CD4-positive, alpha-beta memory T cell (primary cell): ENCODE results near the gene TBC1D19. TPM values are rescaled to one million over a fixed set of nuclear protein-coding genes. Genes with fewer than 3 reads are reported as not detected.

Experiments used
- CTCF ChIA-PET: fragments of 350-600 bp; sonication (Branson Sonifier 250); formaldehyde crosslinking; loops from one replicate; lab custom pipeline; 2021; ENCODE audit warnings: inconsistent platforms; ENCODE audit not compliant: partially characterized antibody; lab: Charles Lee
- POLR2A ChIA-PET: fragments of 350-600 bp; sonication (Branson Sonifier 250); formaldehyde crosslinking; loops from one replicate; lab custom pipeline; 2021; ENCODE audit not compliant: partially characterized antibody; lab: Charles Lee
- DNase-seq, 5 donors: peaks; one replicate each; pipeline versions ENCODE4 v3.0.0 to v3.0.0-alpha.2; 2020 to 2022; ENCODE audit warnings: mixed read lengths in 1 of 5
- H3K27ac ChIP-seq: one replicate; pipeline ENCODE4 v1.7.0; 2013; ENCODE audit warnings: low read depth, low read length
- H3K27me3 ChIP-seq: 2 replicates; pipeline ENCODE4 v1.7.0; 2013; ENCODE audit warnings: mild to moderate bottlenecking, low read length, moderate library complexity; ENCODE audit not compliant: insufficient read depth
- H3K36me3 ChIP-seq: 2 replicates; pipeline ENCODE4 v1.7.0; 2013; ENCODE audit warnings: mild to moderate bottlenecking, low read length, moderate library complexity; ENCODE audit not compliant: insufficient read depth
- H3K4me1 ChIP-seq: 2 replicates; pipeline ENCODE4 v1.7.0; 2013; ENCODE audit warnings: mild to moderate bottlenecking, low read length, moderate library complexity; ENCODE audit not compliant: insufficient read depth
- H3K4me3 ChIP-seq, 2 donors: one replicate each; pipeline ENCODE4 v1.7.0; 2013; ENCODE audit warnings: low read length in 2 of 2, mild to moderate bottlenecking in 1 of 2
- H3K9me3 ChIP-seq, 2 donors: one replicate each; pipeline ENCODE4 v1.7.0; 2013; ENCODE audit warnings: low read length in 2 of 2, control low read depth in 1 of 2; ENCODE audit not compliant: control insufficient read depth in 1 of 2
- H3K27ac Mint-ChIP-seq, 7 donors: one replicate each; pipeline ENCODE4 v1.8.0; 2020 to 2021; ENCODE audit warnings: mixed read lengths in 7 of 7, mild to moderate bottlenecking in 6 of 7, inconsistent platforms in 3 of 7, moderate library complexity in 3 of 7
- H3K27me3 Mint-ChIP-seq, 2 donors: one replicate each; pipeline ENCODE4 v1.8.0; 2020 to 2021; ENCODE audit warnings: mixed read lengths in 2 of 2
- H3K36me3 Mint-ChIP-seq, 2 donors: one replicate each; pipeline ENCODE4 v1.8.0; 2020 to 2021; ENCODE audit warnings: mixed read lengths in 2 of 2, inconsistent platforms in 1 of 2, mild to moderate bottlenecking in 1 of 2
- H3K4me1 Mint-ChIP-seq, 4 donors: one replicate each; pipeline ENCODE4 v1.8.0; 2020 to 2021; ENCODE audit warnings: mixed read lengths in 4 of 4, mild to moderate bottlenecking in 1 of 4
- H3K4me3 Mint-ChIP-seq, 8 donors: one replicate each; pipeline ENCODE4 v1.8.0; 2020 to 2021; ENCODE audit warnings: mixed read lengths in 8 of 8, mild to moderate bottlenecking in 7 of 8, moderate library complexity in 6 of 8, inconsistent platforms in 3 of 8
- H3K9me3 Mint-ChIP-seq, 8 donors: one replicate each; pipeline ENCODE4 v1.8.0; 2020 to 2021; ENCODE audit warnings: mixed read lengths in 8 of 8, mild to moderate bottlenecking in 5 of 8, inconsistent platforms in 3 of 8, moderate library complexity in 1 of 8
- intact Hi-C: fragments of 100-400 bp; cut with micrococcal nuclease; formaldehyde crosslinking; loops from one replicate; pipeline ENCODE4 v1.15.1; 2023
- polyA plus RNA-seq, 2 donors: library from polyadenylated mRNA; unstranded; fragments of 300-500 nt; fragmentation: Illumina TruSeq; gene quantifications; one replicate each; pipeline ENCODE4 v1.2.3, GENCODE V29; 2021
- total RNA-seq, 2 experiments: library from RNA; stranded (reverse); gene quantifications; one replicate each; pipeline ENCODE4 v1.2.3, GENCODE V29; 2021

The TBC1D19 gene
- total and polyA plus RNA-seq, 4 experiments from 2014 or later: 4.3 to 9.5 (median 6.3) TPM

- H3K36me3 Mint-ChIP-seq: peaks cover 7 to 9% of the 10 kb centered on the region in 2 donors
- no peaks in the 10 kb centered on the region for H3K4me1 Mint-ChIP-seq
- no peak overlapping the region for H3K4me3 Mint-ChIP-seq
- H3K4me1 ChIP-seq: no peaks in the 10 kb centered on the region
- POLR2A ChIA-PET: no interaction called here
- DNase-seq: no peak
- intact Hi-C loops: no loop called here
- no peaks in the 10 kb centered on the region for H3K36me3 ChIP-seq
- no peak overlapping the region for H3K27ac Mint-ChIP-seq
- H3K27ac ChIP-seq: no peak overlapping the region
- no peaks in the 10 kb centered on the region for H3K27me3 ChIP-seq
- H3K9me3 Mint-ChIP-seq: no peaks in the 10 kb centered on the region
- CTCF ChIA-PET: no interaction called here
- no peaks in the 10 kb centered on the region for H3K9me3 ChIP-seq
- H3K4me3 ChIP-seq: no peak overlapping the region
- H3K27me3 Mint-ChIP-seq: no peaks in the 10 kb centered on the region
Observed at GRCh38 chr4:26736621-26737020, 152.7 kb downstream of the TBC1D19 start.

- no peaks in the 10 kb centered on the region for H3K9me3 Mint-ChIP-seq
- Histone ChIP-seq H3K4me1 (no peaks in the 10 kb centered on the region), H3K27ac (no peak overlapping the region), H3K27me3 (no peaks in the 10 kb centered on the region), H3K4me3 (no peak overlapping the region), H3K36me3 (no peaks in the 10 kb centered on the region), H3K9me3 (no peaks in the 10 kb centered on the region)
- no peak for DNase-seq
- no peak overlapping the region for H3K27ac Mint-ChIP-seq
- H3K36me3 Mint-ChIP-seq: peaks cover 11 to 14% of the 10 kb centered on the region in 2 donors
- ChIA-PET CTCF (no interaction called here), POLR2A (no interaction called here)
- intact Hi-C loops: no loop called here
- no peak overlapping the region for H3K4me3 Mint-ChIP-seq
- no peaks in the 10 kb centered on the region for H3K4me1 Mint-ChIP-seq
- H3K27me3 Mint-ChIP-seq: no peaks in the 10 kb centered on the region
Observed at GRCh38 chr4:26737385-26737784, 153.5 kb downstream of the TBC1D19 start.

GRCh38 chr4:26741491-26741871 lies 157.6 kb downstream of the TBC1D19 start:
- intact Hi-C loops: loop anchor here (5.0 kb wide), 1 partner anchor 261 kb away; no protein-coding TSS in a partner anchor
- POLR2A ChIA-PET: no interaction called here
- peaks cover 0 to 4% (median 1%) of the 10 kb centered on the region in 4 donors for H3K4me1 Mint-ChIP-seq
- peaks cover 0 to 16% (median 3%) of the 10 kb centered on the region in 8 donors for H3K9me3 Mint-ChIP-seq
- H3K27me3 Mint-ChIP-seq: no peaks in the 10 kb centered on the region
- H3K27ac Mint-ChIP-seq: no peak overlapping the region
- peaks cover 22 to 40% of the 10 kb centered on the region in 2 donors for H3K36me3 Mint-ChIP-seq
- Histone ChIP-seq H3K9me3 (no peaks in the 10 kb centered on the region), H3K4me1 (no peaks in the 10 kb centered on the region), H3K27me3 (no peaks in the 10 kb centered on the region), H3K27ac (no peak overlapping the region), H3K4me3 (no peak overlapping the region), H3K36me3 (no peaks in the 10 kb centered on the region)
- DNase-seq: no peak
- H3K4me3 Mint-ChIP-seq: no peak overlapping the region
- CTCF ChIA-PET: no interaction called here

GRCh38 chr4:26746802-26747213 lies 162.9 kb downstream of the TBC1D19 start:
- H3K4me1 Mint-ChIP-seq: peaks cover 0 to 4% (median 2%) of the 10 kb centered on the region in 4 donors
- Histone ChIP-seq H3K27me3 (no peaks in the 10 kb centered on the region), H3K9me3 (no peaks in the 10 kb centered on the region), H3K27ac (no peak overlapping the region), H3K4me1 (no peaks in the 10 kb centered on the region), H3K4me3 (no peak overlapping the region), H3K36me3 (no peaks in the 10 kb centered on the region)
- intact Hi-C loops: no loop called here
- DNase-seq: no peak
- H3K27me3 Mint-ChIP-seq: no peaks in the 10 kb centered on the region
- H3K36me3 Mint-ChIP-seq: peaks cover 42 to 57% of the 10 kb centered on the region in 2 donors
- H3K9me3 Mint-ChIP-seq: peaks cover 0 to 16% (median 3%) of the 10 kb centered on the region in 8 donors
- H3K27ac Mint-ChIP-seq: no peak overlapping the region
- ChIA-PET CTCF (no interaction called here), POLR2A (no interaction called here)
- H3K4me3 Mint-ChIP-seq: no peak overlapping the region

GRCh38 chr4:26748811-26749210 lies 164.9 kb downstream of the TBC1D19 start:
- H3K27ac Mint-ChIP-seq: no peak overlapping the region
- Histone ChIP-seq H3K27me3 (no peaks in the 10 kb centered on the region), H3K4me3 (no peak overlapping the region), H3K27ac (no peak overlapping the region), H3K36me3 (no peaks in the 10 kb centered on the region), H3K9me3 (no peaks in the 10 kb centered on the region), H3K4me1 (no peaks in the 10 kb centered on the region)
- no peak overlapping the region for H3K4me3 Mint-ChIP-seq
- H3K4me1 Mint-ChIP-seq: peaks cover 0 to 4% (median 2%) of the 10 kb centered on the region in 4 donors
- ChIA-PET POLR2A (no interaction called here), CTCF (interaction anchor here (0.6 to 1.1 kb wide), 2 partner anchors 10 to 259 kb away, joined by 3 read pairs; no protein-coding TSS in a partner anchor)
- no peak for DNase-seq
- peaks cover 34 to 48% of the 10 kb centered on the region in 2 donors for H3K36me3 Mint-ChIP-seq
- H3K9me3 Mint-ChIP-seq: peaks cover 0 to 16% (median 3%) of the 10 kb centered on the region in 8 donors
- H3K27me3 Mint-ChIP-seq: no peaks in the 10 kb centered on the region
- intact Hi-C loops: no loop called here

GRCh38 chr4:26749867-26750266 lies 166.0 kb downstream of the TBC1D19 start:
- peaks cover 0 to 7% (median 2%) of the 10 kb centered on the region in 8 donors for H3K9me3 Mint-ChIP-seq
- Histone ChIP-seq H3K27ac (no peak overlapping the region), H3K27me3 (no peaks in the 10 kb centered on the region), H3K4me1 (no peaks in the 10 kb centered on the region), H3K9me3 (no peaks in the 10 kb centered on the region), H3K4me3 (no peak overlapping the region), H3K36me3 (no peaks in the 10 kb centered on the region)
- peaks cover 39 to 40% of the 10 kb centered on the region in 2 donors for H3K36me3 Mint-ChIP-seq
- H3K4me1 Mint-ChIP-seq: peaks cover 0 to 4% (median 2%) of the 10 kb centered on the region in 4 donors
- no peak overlapping the region for H3K27ac Mint-ChIP-seq
- intact Hi-C loops: no loop called here
- no peak for DNase-seq
- POLR2A ChIA-PET: no interaction called here
- no peak overlapping the region for H3K4me3 Mint-ChIP-seq
- H3K27me3 Mint-ChIP-seq: no peaks in the 10 kb centered on the region
- CTCF ChIA-PET: no interaction called here

GRCh38 chr4:26751004-26751403 lies 167.1 kb downstream of the TBC1D19 start:
- Mint-ChIP-seq H3K9me3 (peaks cover 0 to 5% (median 2%) of the 10 kb centered on the region in 8 donors), H3K27ac (no peak overlapping the region), H3K4me3 (no peak overlapping the region), H3K4me1 (peaks cover 0 to 4% (median 2%) of the 10 kb centered on the region in 4 donors), H3K27me3 (no peaks in the 10 kb centered on the region), H3K36me3 (peaks cover 39 to 40% of the 10 kb centered on the region in 2 donors)
- intact Hi-C loops: no loop called here
- POLR2A ChIA-PET: no interaction called here
- H3K4me1 ChIP-seq: no peaks in the 10 kb centered on the region
- no peak overlapping the region for H3K4me3 ChIP-seq
- no peak overlapping the region for H3K27ac ChIP-seq
- no peaks in the 10 kb centered on the region for H3K9me3 ChIP-seq
- H3K27me3 ChIP-seq: no peaks in the 10 kb centered on the region
- H3K36me3 ChIP-seq: no peaks in the 10 kb centered on the region
- CTCF ChIA-PET: no interaction called here
- no peak for DNase-seq
